ENCODE results near the gene P3H2. TPM values are rescaled to one million over a fixed set of nuclear protein-coding genes. Genes with fewer than 3 reads are reported as not detected.
A peak's percentile ranks its signal among the peaks of the same experiment; 100 is the strongest.

Gene P3H2
- total RNA-seq, 1 experiment from 2014 or later, result 0.03 TPM

- DNase-seq (ENCODE audit: low read depth), result peak; percentile 72
Observed at GRCh38 chr3:189947948-189948723, 172.6 kb downstream of the P3H2 start.

DNA sequence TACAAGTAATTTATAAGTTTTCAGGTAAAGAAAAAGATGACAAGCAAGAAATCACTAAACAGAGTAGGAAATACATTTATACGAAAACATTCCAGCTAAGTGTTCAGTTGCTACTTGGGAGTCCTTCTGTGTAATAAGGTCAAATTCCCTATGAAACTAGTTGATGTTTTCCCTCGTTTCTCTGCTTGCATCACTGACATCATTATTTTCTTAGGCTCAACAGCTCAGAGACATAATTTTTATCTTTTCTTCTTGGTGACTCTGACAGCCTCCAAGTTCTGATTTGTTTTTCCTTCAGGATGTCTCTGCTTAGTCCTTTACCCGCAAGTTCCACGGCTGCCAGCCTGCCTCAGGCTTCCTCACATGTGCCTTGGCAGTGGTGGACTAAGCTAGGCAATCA is 173.6 kb downstream of the P3H2 start:
- no peak for DNase-seq (ENCODE audit: low read depth)

- DNase-seq (ENCODE audit: low read depth), result no peak
Observed at GRCh38 chr3:189945935-189946709, 174.6 kb downstream of the P3H2 start.

GRCh38 chr3:189944285-189945145 is 176.2 kb downstream of the P3H2 start:
- DNase-seq (ENCODE audit: low read depth), result no peak

DNA sequence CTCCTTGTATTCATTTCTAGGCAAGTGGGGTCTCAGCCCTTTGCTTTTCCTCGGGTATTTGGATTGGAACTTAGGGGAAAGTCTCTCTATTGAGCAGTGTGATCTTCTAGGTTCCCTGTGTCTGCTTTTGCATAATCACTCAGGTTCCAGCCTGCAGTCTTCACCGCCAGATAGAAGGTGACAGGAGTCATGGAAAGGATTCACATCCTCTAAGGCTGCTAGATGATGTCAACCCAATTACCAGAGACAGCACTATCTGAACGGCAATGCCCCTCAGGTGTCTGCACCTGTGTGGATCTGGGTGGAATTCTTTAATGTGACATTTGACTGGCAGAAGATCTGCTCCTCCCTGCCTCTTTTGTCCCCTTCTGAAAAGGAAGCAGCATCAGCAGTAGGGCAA is 177.7 kb downstream of the P3H2 start:
- DNase-seq (ENCODE audit: low read depth), result no peak

DNA sequence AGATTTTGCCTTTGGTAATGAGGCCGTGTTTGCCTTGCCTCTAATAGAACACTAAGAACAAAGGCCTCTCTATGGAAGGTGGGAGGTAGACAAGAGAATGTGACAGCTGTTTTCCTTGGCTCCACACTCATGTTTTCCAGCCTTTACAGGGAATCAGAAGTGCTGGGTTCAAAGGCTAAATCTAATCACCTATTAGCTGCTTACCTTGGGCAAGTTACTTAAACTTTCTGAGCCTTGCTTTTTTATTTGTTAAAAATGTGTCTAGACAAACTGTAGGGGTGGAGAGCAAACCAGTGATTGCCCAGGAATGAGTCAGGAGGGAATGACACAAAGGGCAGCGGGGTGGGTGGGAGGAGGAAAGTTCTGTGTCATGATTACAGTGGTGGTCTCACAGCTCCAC is 179.0 kb downstream of the P3H2 start:
- DNase-seq (ENCODE audit: low read depth), result peak; percentile 79

GRCh38 chr3:189941125-189941524 is 179.6 kb downstream of the P3H2 start:
- DNase-seq (ENCODE audit: low read depth), result no peak

- peak; percentile 100 for DNase-seq (ENCODE audit: low read depth)
Observed at GRCh38 chr3:189937302-189938127, 183.2 kb downstream of the P3H2 start.

DNA sequence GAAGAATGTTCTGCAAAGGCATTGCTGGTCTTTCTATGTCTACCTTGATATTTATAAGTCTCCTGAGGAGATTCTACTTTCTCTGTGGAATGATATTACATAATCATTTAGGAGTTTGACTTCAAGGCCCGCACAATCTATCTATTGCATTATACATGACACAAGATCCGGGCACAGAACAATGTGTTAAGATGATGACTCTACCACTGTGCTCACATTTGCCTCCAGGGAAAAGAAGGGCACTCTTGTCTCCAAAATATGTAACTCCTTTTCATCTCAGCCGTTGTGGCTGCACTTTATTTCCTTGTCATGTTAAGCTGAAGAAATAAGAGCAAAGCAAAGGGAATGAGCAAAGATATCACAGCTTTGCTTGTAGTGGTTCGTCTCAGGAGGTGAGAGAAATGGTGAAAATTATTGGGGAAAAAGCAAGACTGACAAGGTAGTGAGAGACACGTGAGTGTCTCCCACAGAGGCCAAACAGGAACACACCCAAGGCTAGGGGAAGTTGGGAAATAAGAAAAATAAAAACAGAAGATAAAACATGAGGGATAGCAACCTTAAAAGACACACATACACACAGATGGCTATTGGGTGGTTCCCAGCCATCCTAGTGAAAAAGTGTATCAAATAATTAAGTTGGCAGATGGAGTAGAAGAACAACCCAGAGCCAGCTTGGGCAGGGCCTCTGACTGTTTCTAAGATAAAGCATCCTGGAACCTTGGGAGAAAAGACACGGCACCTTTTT is 184.3 kb downstream of the P3H2 start:
- DNase-seq (ENCODE audit: low read depth), result no peak

DNA sequence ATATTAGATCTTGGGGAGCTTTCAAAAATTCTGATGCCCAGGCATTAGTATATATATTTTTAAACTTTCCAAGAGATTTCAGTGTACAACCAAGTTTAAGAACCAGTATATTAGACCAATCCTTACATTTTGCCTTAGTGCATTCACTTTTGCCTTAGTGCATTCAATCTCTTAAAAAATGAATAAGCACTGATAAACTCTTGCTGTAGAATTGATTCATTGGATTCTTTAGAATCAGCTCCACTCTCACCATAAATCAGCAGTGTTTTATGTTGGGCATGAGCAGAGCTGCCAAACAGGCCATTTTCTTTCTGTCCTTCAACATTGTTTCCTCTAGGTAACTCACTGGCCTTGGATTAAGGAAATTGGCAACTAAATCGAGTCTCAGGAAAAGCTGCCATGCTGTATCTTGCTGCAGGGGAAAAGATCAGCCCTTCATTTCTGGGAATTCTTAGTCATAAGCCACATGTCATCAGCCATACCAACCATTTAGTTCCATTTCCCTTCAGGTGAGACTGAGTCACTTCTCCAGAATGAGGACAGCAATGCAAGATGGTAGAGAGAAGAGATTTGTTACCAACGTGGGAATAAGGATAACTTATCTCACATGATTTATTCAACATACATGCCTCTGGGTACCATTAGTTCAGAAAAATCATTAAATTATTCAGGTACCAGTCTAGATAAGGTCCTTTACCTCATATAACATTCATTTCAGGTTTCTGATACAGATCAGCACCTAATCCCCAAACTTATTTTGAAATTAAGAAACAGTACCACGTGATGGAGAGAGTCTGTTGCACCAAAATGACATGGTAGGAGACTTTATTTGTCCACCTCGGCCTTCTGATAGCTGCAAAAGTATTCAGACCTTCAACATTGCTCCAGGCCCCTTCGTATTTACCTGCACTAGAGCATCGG is 192.5 kb downstream of the P3H2 start:
- peak; percentile 73 for DNase-seq (ENCODE audit: low read depth)

GRCh38 chr3:189921770-189922169 is 198.9 kb downstream of the P3H2 start:
- DNase-seq (ENCODE audit: low read depth), result no peak

DNA sequence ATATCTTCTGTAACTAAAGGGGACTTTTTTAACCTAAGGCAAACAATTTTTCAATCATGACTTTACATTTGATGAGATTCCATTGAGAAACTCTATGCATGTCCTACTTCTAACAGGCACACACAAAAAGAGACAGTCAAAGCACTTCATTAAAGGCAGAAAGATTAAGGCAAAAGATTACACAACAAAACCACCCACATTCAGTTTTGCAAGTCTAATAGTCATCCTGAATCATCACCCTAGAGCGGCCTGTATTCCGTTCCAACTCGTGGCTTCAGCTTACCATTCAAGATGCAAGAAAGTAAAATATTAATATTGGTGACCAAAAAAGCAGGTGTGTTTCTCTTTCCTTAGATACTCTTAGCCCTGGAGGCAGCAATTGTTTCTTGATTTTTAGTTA is 205.9 kb downstream of the P3H2 start:
- DNase-seq (ENCODE audit: low read depth), result peak; percentile 95

- no peak for DNase-seq (ENCODE audit: low read depth)
Observed at GRCh38 chr3:189911001-189911400, 209.7 kb downstream of the P3H2 start.

DNA sequence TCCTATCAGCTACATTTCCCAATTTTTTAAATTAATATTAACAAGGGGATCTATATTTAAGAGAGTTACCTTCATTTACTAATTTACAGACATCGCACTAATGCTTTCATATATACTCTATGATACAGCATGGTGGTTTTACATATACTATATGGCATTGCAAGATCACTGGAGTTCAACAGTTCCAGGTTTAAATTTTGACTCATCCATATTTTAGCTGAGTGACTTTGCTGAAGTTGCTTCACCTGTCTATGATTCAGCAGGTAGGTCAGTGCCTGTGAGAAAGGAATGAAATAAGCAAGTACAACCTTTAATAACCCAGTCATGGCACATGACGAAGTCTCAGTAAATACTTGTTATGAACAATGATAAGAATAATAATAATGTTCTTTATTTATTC is 211.1 kb downstream of the P3H2 start:
- DNase-seq (ENCODE audit: low read depth), result peak; percentile 38

GRCh38 chr3:189909139-189909538 is 211.6 kb downstream of the P3H2 start:
- DNase-seq (ENCODE audit: low read depth), result no peak

- DNase-seq (ENCODE audit: low read depth), result peak; percentile 95
Observed at GRCh38 chr3:189908646-189909045, 212.1 kb downstream of the P3H2 start.

GRCh38 chr3:189907803-189908202 is 212.9 kb downstream of the P3H2 start:
- no peak for DNase-seq (ENCODE audit: low read depth)
